NB4 (cell line): Measurements from ENCODE around the gene LAMC2.

Experiments used
- CTCF ChIP-seq: IDR thresholded peaks from one replicate; pipeline ENCODE4 v1.5.1; 2012; ENCODE audit warnings: low read depth, low read length
- MAX ChIP-seq: IDR thresholded peaks from 2 replicates; pipeline ENCODE4 v1.6.1; 2011; ENCODE audit warnings: low read depth, low read length
- MYC ChIP-seq: IDR thresholded peaks from 2 replicates; pipeline ENCODE4 v1.6.1; 2011; ENCODE audit warnings: low read depth, low read length
- POLR2A ChIP-seq: IDR thresholded peaks from 2 replicates; pipeline ENCODE4 v1.6.1; 2011; ENCODE audit warnings: mild to moderate bottlenecking; ENCODE audit not compliant: insufficient read length; ENCODE audit errors: extremely low read depth

DNA sequence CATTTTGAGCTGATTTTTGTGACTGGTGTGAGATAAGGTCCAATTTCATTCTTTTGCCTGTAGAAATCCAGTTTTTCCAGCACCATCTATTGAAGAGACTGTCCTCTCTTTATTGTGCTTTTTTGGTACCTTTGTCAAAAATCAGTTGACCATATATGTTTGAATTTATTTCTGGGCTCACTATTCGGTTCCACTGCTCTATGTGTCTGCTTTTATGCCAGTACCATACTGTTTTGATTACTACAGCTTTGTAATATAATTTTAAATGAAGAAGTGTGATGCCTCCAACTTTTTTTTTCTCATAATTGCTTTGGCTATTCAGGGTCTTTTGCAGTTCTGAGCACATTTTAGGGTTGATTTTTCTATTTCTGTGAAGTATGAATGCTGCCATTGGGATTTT is 69.0 kb downstream of the LAMC2 start:
- TF ChIP-seq CTCF (no peak), POLR2A (no peak), MAX (no peak), MYC (no peak)
